ENCODE measurements around the gene SRBD1.

Gene SRBD1

GRCh38 chr2:45540942-45541341, 70.1 kb downstream of the SRBD1 start:
- no peak for DNase-seq

GRCh38 chr2:45533771-45534170, 77.3 kb downstream of the SRBD1 start:
- no peak for DNase-seq

- DNase-seq = no peak
These were observed 78.9 kb downstream of the SRBD1 start for GRCh38 chr2:45532181-45532580.

- no peak for DNase-seq
These were observed 87.1 kb downstream of the SRBD1 start for GRCh38 chr2:45524016-45524415.

- no peak for DNase-seq
These were observed 92.5 kb downstream of the SRBD1 start for GRCh38 chr2:45518546-45518945.

GRCh38 chr2:45510701-45511420, 100.2 kb downstream of the SRBD1 start:
- DNase-seq = no peak

- DNase-seq = no peak
These were observed 104.3 kb downstream of the SRBD1 start for GRCh38 chr2:45506756-45507155.

- no peak for DNase-seq
These were observed 105.9 kb downstream of the SRBD1 start for GRCh38 chr2:45505138-45505537.

- no peak for DNase-seq
These were observed 112.2 kb downstream of the SRBD1 start for GRCh38 chr2:45498661-45499550.

- no peak for DNase-seq
These were observed 113.7 kb downstream of the SRBD1 start for GRCh38 chr2:45497355-45497754.

- no peak for DNase-seq
These were observed 114.2 kb downstream of the SRBD1 start for GRCh38 chr2:45496869-45497268.

- DNase-seq = no peak
These were observed 116.1 kb downstream of the SRBD1 start for GRCh38 chr2:45494978-45495293.

- peak; percentile 64 for DNase-seq
These were observed 116.6 kb downstream of the SRBD1 start for GRCh38 chr2:45494275-45494977.

GRCh38 chr2:45484965-45485364, 126.1 kb downstream of the SRBD1 start:
- DNase-seq = no peak

GRCh38 chr2:45483997-45484396, 127.1 kb downstream of the SRBD1 start:
- no peak for DNase-seq

GRCh38 chr2:45477546-45477945, 133.5 kb downstream of the SRBD1 start:
- DNase-seq = no peak

- no peak for DNase-seq
These were observed 140.5 kb downstream of the SRBD1 start for GRCh38 chr2:45470531-45470930.

GRCh38 chr2:45469314-45470099, 141.6 kb downstream of the SRBD1 start:
- peak; percentile 40 for DNase-seq

- no peak for DNase-seq
These were observed 142.8 kb downstream of the SRBD1 start for GRCh38 chr2:45468279-45468678.

- DNase-seq = no peak
These were observed 145.0 kb downstream of the SRBD1 start for GRCh38 chr2:45466053-45466452.

- no peak for DNase-seq
These were observed 150.2 kb downstream of the SRBD1 start for GRCh38 chr2:45460825-45461224.

GRCh38 chr2:45459860-45460259, 151.2 kb downstream of the SRBD1 start:
- DNase-seq = no peak
